HFFc6 (cell line): ENCODE data around the gene NPEPL1. TPM values are rescaled to one million over a fixed set of nuclear protein-coding genes. Genes with fewer than 3 reads are reported as not detected.

Experiments
- DNase-seq: peaks from one replicate; pipeline ENCODE4 v3.0.0-alpha.2; 2018
- H3K27ac Mint-ChIP-seq: 2 replicates; pipeline ENCODE4 v1.8.0; 2020; ENCODE audit warnings: mild to moderate bottlenecking, mixed read lengths
- H3K27me3 Mint-ChIP-seq: 2 replicates; pipeline ENCODE4 v1.8.0; 2021; ENCODE audit warnings: mild to moderate bottlenecking, moderate library complexity, mixed read lengths; ENCODE audit not compliant: insufficient read depth
- H3K36me3 Mint-ChIP-seq: 2 replicates; pipeline ENCODE4 v1.8.0; 2021; ENCODE audit warnings: low read depth, mixed read lengths
- H3K4me1 Mint-ChIP-seq: 2 replicates; pipeline ENCODE4 v1.8.0; 2020; ENCODE audit warnings: low read depth, mixed read lengths
- H3K4me3 Mint-ChIP-seq: 2 replicates; pipeline ENCODE4 v1.8.0; 2020; ENCODE audit warnings: mild to moderate bottlenecking, moderate library complexity, mixed read lengths
- H3K9me3 Mint-ChIP-seq: 2 replicates; pipeline ENCODE4 v1.8.0; 2020; ENCODE audit warnings: mild to moderate bottlenecking, mixed read lengths
- CTCF ChIP-seq: fragments of 200-600 bp; sonication (generic); IDR thresholded peaks from 2 replicates; pipeline ENCODE4 v1.5.0; 2021; ENCODE audit warnings: antibody characterized with exemption, mild to moderate bottlenecking
- total RNA-seq, 6 experiments: library from RNA; stranded (reverse); fragmentation: NEBNext Ultra II Directional; extraction: Animal tissue kit (Norgen Biotek cat#: 25700); gene quantifications; 2 replicates in 1 of 6; 3 replicates in 5 of 6; pipeline ENCODE4 v1.2.3, GENCODE V29; 2021

The NPEPL1 gene
- total RNA-seq, 6 experiments from 2014 or later: 12.0 to 17.8 (median 12.6) TPM

- Mint-ChIP-seq H3K4me3 (no peak overlapping the region), H3K27me3 (no peaks in the 10 kb centered on the region; the same call in 1 of the 2 replicates), H3K9me3 (no peaks in the 10 kb centered on the region), H3K36me3 (peaks cover 37% of the 10 kb centered on the region), H3K4me1 (peaks cover 11% of the 10 kb centered on the region), H3K27ac (no peak overlapping the region)
- TF ChIP-seq CTCF: no peak
- no peak for DNase-seq
Observed at GRCh38 chr20:58665606-58666005, 27.0 kb upstream of the NPEPL1 start.

- no peaks in the 10 kb centered on the region; the same call in 1 of the 2 replicates for H3K27me3 Mint-ChIP-seq
- H3K4me3 Mint-ChIP-seq: no peak overlapping the region
- H3K27ac Mint-ChIP-seq: no peak overlapping the region
- DNase-seq: no peak
- no peaks in the 10 kb centered on the region for H3K9me3 Mint-ChIP-seq
- peaks cover 11% of the 10 kb centered on the region for H3K4me1 Mint-ChIP-seq
- no peak for TF ChIP-seq CTCF
- peaks cover 34% of the 10 kb centered on the region for H3K36me3 Mint-ChIP-seq
Observed at GRCh38 chr20:58666702-58667101, 25.9 kb upstream of the NPEPL1 start.

- Mint-ChIP-seq H3K27me3 (no peaks in the 10 kb centered on the region; the same call in 1 of the 2 replicates), H3K4me1 (peaks cover 11% of the 10 kb centered on the region), H3K27ac (no peak overlapping the region; the same call in 1 of the 2 replicates), H3K36me3 (peaks cover 27% of the 10 kb centered on the region), H3K9me3 (no peaks in the 10 kb centered on the region), H3K4me3 (no peak overlapping the region)
- no peak for TF ChIP-seq CTCF
- DNase-seq: no peak
Observed at GRCh38 chr20:58667975-58668374, 24.6 kb upstream of the NPEPL1 start.

DNA sequence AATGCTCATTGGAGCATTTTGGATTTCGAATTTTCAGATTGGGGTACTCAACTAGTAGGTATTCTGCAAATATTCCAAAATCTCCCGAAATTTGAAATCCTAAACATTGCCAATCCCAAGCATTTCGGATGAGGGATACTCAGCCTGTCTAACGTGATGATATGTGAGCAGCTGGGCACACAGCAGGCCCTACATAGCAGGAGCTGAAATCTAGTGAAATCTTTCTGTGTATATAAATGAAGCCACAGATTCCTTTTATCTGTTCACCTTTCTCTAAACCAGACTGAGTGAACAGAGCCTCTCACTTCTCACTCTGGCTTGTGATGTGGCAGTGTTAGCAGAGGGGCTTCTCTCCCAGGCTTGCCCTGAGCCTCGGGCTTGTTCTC lies 23.7 kb upstream of the NPEPL1 start:
- H3K4me3 Mint-ChIP-seq: no peak overlapping the region
- H3K4me1 Mint-ChIP-seq: peaks cover 11% of the 10 kb centered on the region
- no peak overlapping the region for H3K27ac Mint-ChIP-seq
- no peak for TF ChIP-seq CTCF
- H3K9me3 Mint-ChIP-seq: no peaks in the 10 kb centered on the region
- no peak for DNase-seq
- no peaks in the 10 kb centered on the region; the same call in 1 of the 2 replicates for H3K27me3 Mint-ChIP-seq
- peaks cover 26% of the 10 kb centered on the region for H3K36me3 Mint-ChIP-seq

DNA sequence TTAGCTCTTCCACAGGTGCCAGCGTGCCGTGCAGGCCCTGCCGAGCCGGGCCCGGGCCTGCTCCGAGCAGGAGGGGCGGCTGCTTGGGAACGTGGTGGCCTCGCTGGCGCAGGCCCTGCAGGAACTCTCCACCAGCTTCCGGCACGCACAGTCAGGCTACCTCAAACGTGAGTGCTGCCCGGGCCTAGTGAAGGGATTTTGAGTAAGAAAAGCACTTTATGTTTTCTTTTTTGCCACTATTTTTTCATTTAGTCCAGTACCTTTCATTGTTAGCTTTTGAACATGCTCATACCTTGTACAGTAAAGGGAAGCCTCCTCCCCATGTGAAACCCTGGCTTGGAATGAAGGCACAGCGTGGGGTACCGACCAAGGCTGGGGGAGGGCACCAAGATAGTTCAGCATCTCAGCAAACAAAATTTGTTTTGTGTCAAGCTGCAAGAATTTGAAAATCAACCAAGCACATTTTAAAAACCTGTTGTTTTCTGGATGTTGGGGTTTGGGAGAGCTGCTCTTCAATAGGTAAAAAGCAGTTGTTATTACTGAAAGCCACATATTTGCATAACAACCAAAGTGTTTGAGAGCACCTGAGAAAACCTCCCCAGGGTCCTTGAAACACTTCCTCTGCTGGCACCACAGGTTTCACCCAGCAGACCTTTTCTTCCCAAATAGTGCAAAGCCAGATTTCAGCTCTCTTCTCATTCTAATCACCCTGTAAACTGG lies 23.2 kb upstream of the NPEPL1 start:
- Mint-ChIP-seq H3K4me1 (peaks cover 11% of the 10 kb centered on the region), H3K36me3 (peaks cover 31% of the 10 kb centered on the region), H3K4me3 (no peak overlapping the region), H3K27me3 (no peaks in the 10 kb centered on the region; the same call in 1 of the 2 replicates), H3K9me3 (no peaks in the 10 kb centered on the region), H3K27ac (0 out of 2 replicates have a peak overlapping the region, but pooled peaks have one; percentile 11)
- DNase-seq: no peak
- no peak for TF ChIP-seq CTCF
